ENCODE data around the gene EYS. TPM values are rescaled to one million over a fixed set of nuclear protein-coding genes. Genes with fewer than 3 reads are reported as not detected.
"Not testable (repeated sequence)": the region's sequence is repeated elsewhere in the genome, so short reads cannot be mapped to it uniquely, and the experiment has no call there.

EYS gene
- total RNA-seq, 6 experiments from 2014 or later = 0.54 to 2.3 (median 0.74) TPM; not detected in 1

DNA sequence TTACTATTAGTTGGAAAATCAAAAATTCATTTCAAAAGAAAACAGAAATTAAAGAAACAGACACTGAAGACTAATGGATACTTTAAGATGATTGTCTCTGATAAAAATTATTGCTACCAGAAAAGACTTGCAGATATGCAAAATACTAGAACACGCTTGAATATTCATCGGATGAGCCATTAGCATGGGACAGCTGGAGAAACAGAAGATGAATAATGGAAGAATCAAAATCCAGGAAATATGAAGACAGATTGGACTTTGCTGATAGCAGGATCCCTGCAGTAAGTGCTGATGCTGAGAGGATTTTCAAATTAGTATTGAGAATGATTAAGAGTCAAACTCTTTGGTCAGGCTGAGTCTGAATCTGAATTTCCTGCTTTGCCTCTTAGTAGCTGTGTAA lies 169.4 kb downstream of the EYS start:
- TF ChIP-seq, protein P1, sequence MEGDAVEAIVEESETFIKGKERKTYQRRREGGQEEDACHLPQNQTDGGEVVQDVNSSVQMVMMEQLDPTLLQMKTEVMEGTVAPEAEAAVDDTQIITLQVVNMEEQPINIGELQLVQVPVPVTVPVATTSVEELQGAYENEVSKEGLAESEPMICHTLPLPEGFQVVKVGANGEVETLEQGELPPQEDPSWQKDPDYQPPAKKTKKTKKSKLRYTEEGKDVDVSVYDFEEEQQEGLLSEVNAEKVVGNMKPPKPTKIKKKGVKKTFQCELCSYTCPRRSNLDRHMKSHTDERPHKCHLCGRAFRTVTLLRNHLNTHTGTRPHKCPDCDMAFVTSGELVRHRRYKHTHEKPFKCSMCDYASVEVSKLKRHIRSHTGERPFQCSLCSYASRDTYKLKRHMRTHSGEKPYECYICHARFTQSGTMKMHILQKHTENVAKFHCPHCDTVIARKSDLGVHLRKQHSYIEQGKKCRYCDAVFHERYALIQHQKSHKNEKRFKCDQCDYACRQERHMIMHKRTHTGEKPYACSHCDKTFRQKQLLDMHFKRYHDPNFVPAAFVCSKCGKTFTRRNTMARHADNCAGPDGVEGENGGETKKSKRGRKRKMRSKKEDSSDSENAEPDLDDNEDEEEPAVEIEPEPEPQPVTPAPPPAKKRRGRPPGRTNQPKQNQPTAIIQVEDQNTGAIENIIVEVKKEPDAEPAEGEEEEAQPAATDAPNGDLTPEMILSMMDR (IDR thresholded peaks at IDR 0.05) = no peak
- TF ChIP-seq POLR2A (IDR thresholded peaks at IDR 0.05) = no peak
- H3K4me1 ChIP-seq = no peaks in the 10 kb centered on the region
- no peak overlapping the region for H3K27ac ChIP-seq
- no peak for ATAC-seq
- no peaks in the 10 kb centered on the region for H3K36me3 ChIP-seq
- H3K4me3 ChIP-seq = no peak overlapping the region
- no peaks in the 10 kb centered on the region for H3K9me3 ChIP-seq
- H3K27me3 ChIP-seq = no peaks in the 10 kb centered on the region
- intact Hi-C loops (cut with DNase I) = no loop called here
- WGBS (ENCODE audit: insufficient coverage, low coverage, low lambda C conversion rate, missing lambda C conversion rate) = 80% methylated on average over 2 of the region's 2 CpGs
- DNase-seq = no peak

DNA sequence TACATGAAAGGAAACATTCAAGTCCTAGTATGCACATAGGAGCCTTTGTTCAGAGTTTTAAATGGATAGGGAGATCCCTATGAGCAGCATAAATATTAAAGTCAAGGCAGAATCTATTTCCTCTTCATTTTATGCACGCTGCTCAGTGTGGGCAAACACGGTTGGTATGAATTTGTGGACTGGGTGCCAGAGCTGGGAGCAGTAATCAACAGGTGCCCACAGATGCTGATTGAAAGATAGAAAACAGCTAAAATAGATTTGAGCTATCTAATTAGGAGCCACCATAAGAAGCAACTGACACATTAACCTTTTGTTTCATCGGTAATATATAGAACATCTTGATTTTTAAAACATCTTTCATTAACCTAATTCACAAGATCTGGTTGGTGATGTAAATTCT lies 175.5 kb downstream of the EYS start:
- no peak for ATAC-seq
- H3K4me1 ChIP-seq = no peaks in the 10 kb centered on the region
- H3K27me3 ChIP-seq = no peaks in the 10 kb centered on the region
- no peaks in the 10 kb centered on the region for H3K36me3 ChIP-seq
- no peaks in the 10 kb centered on the region for H3K9me3 ChIP-seq
- no peak overlapping the region for H3K27ac ChIP-seq
- DNase-seq = no peak
- TF ChIP-seq POLR2A (IDR thresholded peaks at IDR 0.05) = no peak
- TF ChIP-seq, protein P1 (IDR thresholded peaks at IDR 0.05) = no peak
- intact Hi-C loops (cut with DNase I) = no loop called here
- WGBS (ENCODE audit: insufficient coverage, low coverage, low lambda C conversion rate, missing lambda C conversion rate) = 44% methylated on average over 2 of the region's 3 CpGs
- no peak overlapping the region for H3K4me3 ChIP-seq

DNA sequence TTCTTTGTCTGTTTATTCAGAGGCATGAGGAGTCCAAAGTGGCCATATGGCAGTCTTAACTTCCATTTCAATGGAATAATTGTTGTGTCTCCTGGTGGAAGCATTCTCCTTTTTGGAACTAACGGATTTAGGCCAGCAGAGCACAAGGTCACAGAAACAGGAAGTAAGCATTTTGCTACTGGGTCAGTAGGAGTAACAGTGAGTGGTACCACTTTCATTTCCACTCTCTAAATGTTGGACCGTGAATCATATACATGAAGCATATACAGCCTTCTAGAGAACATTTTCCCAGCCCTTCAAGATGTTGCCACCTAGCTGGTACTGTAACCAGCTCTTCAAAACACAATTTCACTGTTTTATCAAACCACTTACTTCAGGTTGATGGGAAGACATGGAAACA lies 182.8 kb downstream of the EYS start:
- DNase-seq (no peak), ATAC-seq (no peak)
- no peak overlapping the region for H3K4me3 ChIP-seq
- H3K9me3 ChIP-seq = no peaks in the 10 kb centered on the region
- 44% methylated on average over 2 of the region's 2 CpGs for WGBS (ENCODE audit: insufficient coverage, low coverage, low lambda C conversion rate, missing lambda C conversion rate)
- no peak overlapping the region for H3K27ac ChIP-seq
- no peaks in the 10 kb centered on the region for H3K36me3 ChIP-seq
- no peaks in the 10 kb centered on the region for H3K4me1 ChIP-seq
- TF ChIP-seq, protein P1 (IDR thresholded peaks at IDR 0.05) = no peak
- no peak for TF ChIP-seq POLR2A (IDR thresholded peaks at IDR 0.05)
- intact Hi-C loops (cut with DNase I) = no loop called here
- no peaks in the 10 kb centered on the region for H3K27me3 ChIP-seq

DNA sequence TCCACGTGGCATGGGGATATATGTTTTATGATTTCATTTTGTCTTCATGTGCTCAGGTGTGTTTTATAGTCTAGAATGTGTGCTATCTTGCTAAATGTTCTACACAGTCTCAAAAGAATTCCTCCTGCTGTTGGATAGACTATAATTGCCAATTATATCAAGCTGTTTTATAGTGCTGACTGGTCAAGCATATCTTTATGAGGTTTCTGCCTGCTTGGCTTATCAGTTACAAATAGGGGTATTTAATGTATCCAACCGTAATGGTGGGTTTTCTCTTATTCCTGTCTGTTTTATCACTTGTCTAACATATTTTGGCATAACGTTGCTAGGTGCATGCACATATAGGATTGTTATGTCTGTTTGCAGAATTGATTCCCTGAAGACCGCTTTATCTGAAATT lies 201.3 kb downstream of the EYS start:
- no peaks in the 10 kb centered on the region for H3K27me3 ChIP-seq
- no peaks in the 10 kb centered on the region for H3K36me3 ChIP-seq
- WGBS (ENCODE audit: insufficient coverage, low coverage, low lambda C conversion rate, missing lambda C conversion rate) = 52% methylated on average over 4 of the region's 4 CpGs
- TF ChIP-seq, protein P1 (IDR thresholded peaks at IDR 0.05) = no peak
- no peak for TF ChIP-seq POLR2A (IDR thresholded peaks at IDR 0.05)
- no peaks in the 10 kb centered on the region for H3K9me3 ChIP-seq
- no peak overlapping the region for H3K27ac ChIP-seq
- no peaks in the 10 kb centered on the region for H3K4me1 ChIP-seq
- no peak for DNase-seq
- no peak for ATAC-seq
- H3K4me3 ChIP-seq = no peak overlapping the region
- intact Hi-C loops (cut with DNase I) = no loop called here

DNA sequence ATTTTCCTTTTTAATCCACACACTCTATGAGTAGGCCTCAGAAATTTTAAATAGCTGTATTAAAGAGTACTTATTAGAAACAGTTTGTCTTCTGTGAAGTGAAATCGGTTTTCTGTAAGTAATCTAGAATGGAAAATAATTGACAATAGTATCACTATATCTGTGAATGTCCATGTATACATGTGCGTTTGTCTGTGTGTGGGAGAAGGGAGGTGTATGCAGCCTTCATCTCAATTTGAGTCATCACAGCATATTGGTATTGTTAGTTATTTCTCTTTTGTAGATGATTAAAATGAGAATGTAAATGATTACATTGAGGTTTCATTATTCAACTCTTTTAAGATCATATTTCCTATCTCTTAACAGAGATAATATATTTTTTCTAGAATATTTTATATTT lies 206.0 kb downstream of the EYS start:
- Histone ChIP-seq H3K4me3 (no peak overlapping the region), H3K27me3 (no peaks in the 10 kb centered on the region), H3K4me1 (no peaks in the 10 kb centered on the region), H3K9me3 (no peaks in the 10 kb centered on the region), H3K36me3 (no peaks in the 10 kb centered on the region), H3K27ac (no peak overlapping the region)
- WGBS (ENCODE audit: insufficient coverage, low coverage, low lambda C conversion rate, missing lambda C conversion rate) = 26% methylated on average over 2 of the region's 2 CpGs
- TF ChIP-seq POLR2A (IDR thresholded peaks at IDR 0.05) = no peak
- TF ChIP-seq, protein P1 (IDR thresholded peaks at IDR 0.05) = no peak
- no peak for ATAC-seq
- DNase-seq = no peak
- intact Hi-C loops (cut with DNase I) = no loop called here

DNA sequence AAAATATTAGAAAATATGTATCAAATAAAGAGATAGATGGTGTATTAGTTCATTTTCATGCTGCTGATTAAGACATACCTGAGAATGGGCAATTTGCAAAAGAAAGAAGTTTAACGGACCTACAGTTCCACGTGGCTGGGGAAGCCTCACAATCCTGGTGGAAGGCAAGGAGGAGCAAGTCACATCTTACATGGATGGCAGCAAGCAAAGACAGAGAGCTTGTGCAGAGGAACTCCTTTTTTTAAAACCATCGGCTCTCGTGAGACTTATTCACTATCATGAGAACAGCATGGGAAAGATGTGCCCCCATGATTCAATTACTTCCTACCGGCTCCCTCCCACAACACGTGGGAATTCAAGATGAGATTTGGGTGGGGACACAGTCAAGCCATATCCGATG lies 223.4 kb downstream of the EYS start:
- 60% methylated on average over 7 of the region's 7 CpGs for WGBS (ENCODE audit: insufficient coverage, low coverage, low lambda C conversion rate, missing lambda C conversion rate)
- DNase-seq; H3K4me1 ChIP-seq; H3K36me3 ChIP-seq; H3K9me3 ChIP-seq; H3K4me3 ChIP-seq; H3K27me3 ChIP-seq; H3K27ac ChIP-seq; intact Hi-C loops (cut with DNase I); ATAC-seq: not testable (repeated sequence)
